Measurements from ENCODE around the gene CAPN12. TPM values are rescaled to one million over a fixed set of nuclear protein-coding genes. Genes with fewer than 3 reads are reported as not detected.
"Not testable (repeated sequence)": the region's sequence is repeated elsewhere in the genome, so short reads cannot be mapped to it uniquely, and the experiment has no call there.

Gene CAPN12
- total RNA-seq, 1 experiment from 2014 or later: 43.9 TPM

- Histone ChIP-seq H3K9me3 (ENCODE audit: insufficient read depth, low read depth) (no peaks in the 10 kb centered on the region), H3K27me3 (ENCODE audit: insufficient read depth, low read depth) (no peaks in the 10 kb centered on the region), H3K36me3 (ENCODE audit: low read depth) (no peaks in the 10 kb centered on the region), H3K4me2 (no peak within 1 kb of the TSS), H2AFZ (no peak within 1 kb of the TSS), H3K4me3 (no peak within 1 kb of the TSS), H3K9me2 (ENCODE audit: insufficient read depth) (no peaks in the 10 kb centered on the region), H4K20me1 (ENCODE audit: insufficient read depth) (no peaks in the 10 kb centered on the region), H3F3A (ENCODE audit: insufficient read depth, low read depth) (no peaks in the 10 kb centered on the region; the same call in 1 of the 2 replicates), H3K79me2 (ENCODE audit: low read depth) (no peaks in the 10 kb centered on the region), H3K4me1 (replicated peaks; ENCODE audit: insufficient read depth) (no peaks in the 10 kb centered on the region), H3K27ac (no peak within 1 kb of the TSS)
- no TSS peak for BruUV-seq (replicated peaks)
- intact Hi-C loops (cut with micrococcal nuclease; ENCODE audit: unreplicated experiment): no loop called here
- ChIA-PET CTCF (interaction anchor here (0.6 kb wide), 1 partner anchor 37 kb away, joined by 3 read pairs; no protein-coding TSS in a partner anchor), POLR2A (ENCODE audit: unreplicated experiment) (no interaction called here)
- TF ChIP-seq EZH2 (IDR thresholded peaks at IDR 0.05; ENCODE audit: low read depth) (no peak), CTCF (conservative IDR thresholded peaks at IDR 0.05) (no peak)
- no peak for DNase-seq
Measured at GRCh38 chr19:38773469-38774177, 29.3 kb upstream of the CAPN12 start, which contains the start of gene LGALS7. Gene LGALS7, minus strand, starts transcription at chr19:38773517. Its CDS starts 25 bp downstream, at chr19:38773492.

GRCh38 chr19:38771569-38771968 lies 27.3 kb upstream of the CAPN12 start:
- CTCF ChIA-PET; intact Hi-C loops (cut with micrococcal nuclease; ENCODE audit: unreplicated experiment); POLR2A ChIA-PET (ENCODE audit: unreplicated experiment): not testable (repeated sequence)

GRCh38 chr19:38770949-38771275 lies 26.6 kb upstream of the CAPN12 start:
- H3K27me3 ChIP-seq (ENCODE audit: insufficient read depth, low read depth); H3K9me3 ChIP-seq (ENCODE audit: insufficient read depth, low read depth); CTCF ChIA-PET; H3K79me2 ChIP-seq (ENCODE audit: low read depth); H3K36me3 ChIP-seq (ENCODE audit: low read depth); H4K20me1 ChIP-seq (ENCODE audit: insufficient read depth); H3F3A ChIP-seq (ENCODE audit: insufficient read depth, low read depth); H3K4me1 ChIP-seq (replicated peaks; ENCODE audit: insufficient read depth); H3K4me3 ChIP-seq; H3K4me2 ChIP-seq; intact Hi-C loops (cut with micrococcal nuclease; ENCODE audit: unreplicated experiment); H3K9me2 ChIP-seq (ENCODE audit: insufficient read depth); H2AFZ ChIP-seq; DNase-seq; H3K27ac ChIP-seq; POLR2A ChIA-PET (ENCODE audit: unreplicated experiment); BruUV-seq (replicated peaks): not testable (repeated sequence)

More at GRCh38 chr19:38771569-38771968, 27.3 kb upstream of the CAPN12 start:
- H3K9me3 ChIP-seq (ENCODE audit: insufficient read depth, low read depth); H3K4me1 ChIP-seq (replicated peaks; ENCODE audit: insufficient read depth); H2AFZ ChIP-seq; BruUV-seq (replicated peaks); H3K79me2 ChIP-seq (ENCODE audit: low read depth); H3K36me3 ChIP-seq (ENCODE audit: low read depth); H3K27ac ChIP-seq; H3K4me3 ChIP-seq; H3F3A ChIP-seq (ENCODE audit: insufficient read depth, low read depth); H4K20me1 ChIP-seq (ENCODE audit: insufficient read depth); H3K9me2 ChIP-seq (ENCODE audit: insufficient read depth); DNase-seq; H3K4me2 ChIP-seq; H3K27me3 ChIP-seq (ENCODE audit: insufficient read depth, low read depth): not testable (repeated sequence)

GRCh38 chr19:38770228-38770948 lies 26.1 kb upstream of the CAPN12 start:
- not testable (repeated sequence) for H3F3A ChIP-seq (ENCODE audit: insufficient read depth, low read depth); H3K4me2 ChIP-seq; H3K9me2 ChIP-seq (ENCODE audit: insufficient read depth)

More at GRCh38 chr19:38770228-38770948, 26.1 kb upstream of the CAPN12 start:
- H3K9me3 ChIP-seq (ENCODE audit: insufficient read depth, low read depth); H3K4me3 ChIP-seq; H4K20me1 ChIP-seq (ENCODE audit: insufficient read depth); H3K4me1 ChIP-seq (replicated peaks; ENCODE audit: insufficient read depth); H3K27me3 ChIP-seq (ENCODE audit: insufficient read depth, low read depth); POLR2A ChIA-PET (ENCODE audit: unreplicated experiment); H2AFZ ChIP-seq; H3K27ac ChIP-seq; DNase-seq; H3K79me2 ChIP-seq (ENCODE audit: low read depth); H3K36me3 ChIP-seq (ENCODE audit: low read depth); intact Hi-C loops (cut with micrococcal nuclease; ENCODE audit: unreplicated experiment): not testable (repeated sequence)
- CTCF ChIA-PET: interaction anchor here (0.9 kb wide), 1 partner anchor 16 kb away, joined by 3 read pairs; no protein-coding TSS in a partner anchor
- BruUV-seq (replicated peaks): TSS peak; percentile 96

Measured in PC-9 (cell line).